ENCODE data around the gene HLA-DQB2. TPM values are rescaled to one million over a fixed set of nuclear protein-coding genes. Genes with fewer than 3 reads are reported as not detected.

Gene HLA-DQB2
- polyA plus RNA-seq, 1 donor (not counting 4 experiments of a cell fraction or from before 2014, with no cell fraction given), result not detected

- Histone ChIP-seq H3K36me3 (ENCODE audit: control insufficient read depth in 2 of 2, extremely low read depth in 1 of 2, insufficient read depth in 2 of 2, low read length in 2 of 2) (no peaks in the 10 kb centered on the region), H3K9me1 (ENCODE audit: control insufficient read depth, extremely low read depth, insufficient read depth, low read length) (no peaks in the 10 kb centered on the region), H3K79me2 (ENCODE audit: control insufficient read depth, insufficient read depth, low read length) (no peaks in the 10 kb centered on the region), H3K27me3 (ENCODE audit: control insufficient read depth, extremely low read depth, insufficient read depth, low read length) (peaks cover 17% of the 10 kb centered on the region), H4K20me1 (ENCODE audit: control insufficient read depth, extremely low read depth, insufficient read depth, low read length) (no peaks in the 10 kb centered on the region), H3K4me1 (ENCODE audit: control insufficient read depth, extremely low read depth, insufficient read depth, low read length) (no peaks in the 10 kb centered on the region), H3K9ac (ENCODE audit: control insufficient read depth, extremely low read depth, insufficient read depth, low read length) (no peak overlapping the region), H2AFZ (ENCODE audit: control insufficient read depth, low read length) (no peak overlapping the region), H3K9me3 (ENCODE audit: control insufficient read depth, low read depth, low read length) (no peaks in the 10 kb centered on the region), H3K4me3 (ENCODE audit: control insufficient read depth in 2 of 3, extremely low read depth in 1 of 3, insufficient read depth in 2 of 3, low read depth in 1 of 3, low read length in 3 of 3) (no peak overlapping the region), H3K27ac (ENCODE audit: control insufficient read depth, insufficient read depth, low read length) (no peak overlapping the region), H3K4me2 (ENCODE audit: control insufficient read depth, extremely low read depth, insufficient read depth, low read depth, low read length) (no peak overlapping the region)
- no peak for TF ChIP-seq CTCF (optimal IDR thresholded peaks at IDR 0.05 in 1 of 3, IDR thresholded peaks at IDR 0.05 in 1 of 3, conservative IDR thresholded peaks at IDR 0.05 in 1 of 3; ENCODE audit: extremely low read depth in 1 of 3, insufficient read depth in 2 of 3, low read length in 3 of 3)
- TF ChIP-seq EZH2 (IDR thresholded peaks at IDR 0.05; ENCODE audit: low read length), result no peak
- dilution Hi-C loops (cut with MboI; ENCODE audit: extremely low pct_ligation_motif_present, low sequenced_read_pairs), result no loop called here
- no peak for DNase-seq (ENCODE audit: low read depth, low spot score)
- FAIRE-seq, result no peak
These were observed 1.8 kb downstream of the HLA-DQB2 start for GRCh38 chr6:32761548-32761947.

GRCh38 chr6:32761072-32761471, 2.3 kb downstream of the HLA-DQB2 start:
- TF ChIP-seq CTCF (optimal IDR thresholded peaks at IDR 0.05 in 1 of 3, IDR thresholded peaks at IDR 0.05 in 1 of 3, conservative IDR thresholded peaks at IDR 0.05 in 1 of 3; ENCODE audit: extremely low read depth in 1 of 3, insufficient read depth in 2 of 3, low read length in 3 of 3) (no peak), EZH2 (IDR thresholded peaks at IDR 0.05; ENCODE audit: low read length) (no peak)
- dilution Hi-C loops (cut with MboI; ENCODE audit: extremely low pct_ligation_motif_present, low sequenced_read_pairs), result no loop called here
- no peaks in the 10 kb centered on the region for H3K9me1 ChIP-seq (ENCODE audit: control insufficient read depth, extremely low read depth, insufficient read depth, low read length)
- no peak for FAIRE-seq
- no peaks in the 10 kb centered on the region for H3K9me3 ChIP-seq (ENCODE audit: control insufficient read depth, low read depth, low read length)
- H3K9ac ChIP-seq (ENCODE audit: control insufficient read depth, extremely low read depth, insufficient read depth, low read length), result no peak overlapping the region
- no peaks in the 10 kb centered on the region for H3K79me2 ChIP-seq (ENCODE audit: control insufficient read depth, insufficient read depth, low read length)
- peaks cover 15% of the 10 kb centered on the region for H3K27me3 ChIP-seq (ENCODE audit: control insufficient read depth, extremely low read depth, insufficient read depth, low read length)
- H3K4me2 ChIP-seq (ENCODE audit: control insufficient read depth, extremely low read depth, insufficient read depth, low read depth, low read length), result no peak overlapping the region
- H3K27ac ChIP-seq (ENCODE audit: control insufficient read depth, insufficient read depth, low read length), result no peak overlapping the region
- H3K4me1 ChIP-seq (ENCODE audit: control insufficient read depth, extremely low read depth, insufficient read depth, low read length), result no peaks in the 10 kb centered on the region
- no peaks in the 10 kb centered on the region for H3K36me3 ChIP-seq (ENCODE audit: control insufficient read depth in 2 of 2, extremely low read depth in 1 of 2, insufficient read depth in 2 of 2, low read length in 2 of 2)
- H4K20me1 ChIP-seq (ENCODE audit: control insufficient read depth, extremely low read depth, insufficient read depth, low read length), result no peaks in the 10 kb centered on the region
- H3K4me3 ChIP-seq (ENCODE audit: control insufficient read depth in 2 of 3, extremely low read depth in 1 of 3, insufficient read depth in 2 of 3, low read depth in 1 of 3, low read length in 3 of 3), result no peak overlapping the region
- no peak overlapping the region for H2AFZ ChIP-seq (ENCODE audit: control insufficient read depth, low read length)
- no peak for DNase-seq (ENCODE audit: low read depth, low spot score)
